GM12874 (cell line): ENCODE data around the gene MEA1.

ENCODE experiments used
- CTCF ChIP-seq: IDR thresholded peaks from 2 replicates; pipeline ENCODE4 v1.5.1; 2011; ENCODE audit warnings: low read depth, mild to moderate bottlenecking, control low read depth, low read length, moderate library complexity; ENCODE audit not compliant: insufficient read depth

The MEA1 gene

GRCh38 chr6:43021270-43022047 is 7.7 kb upstream of the MEA1 start, which contains the start of gene RRP36:
RRP36 (plus strand) TSS chr6:43021623; CDS start chr6:43021655, 32 bp downstream.
- no peak for TF ChIP-seq CTCF

- no peak for TF ChIP-seq CTCF
Measured at GRCh38 chr6:43020847-43021246, 7.1 kb upstream of the MEA1 start.

- TF ChIP-seq CTCF, result no peak
Measured at GRCh38 chr6:43020052-43020705, 6.4 kb upstream of the MEA1 start.

- no peak for TF ChIP-seq CTCF
Measured at GRCh38 chr6:43019152-43019551, 5.4 kb upstream of the MEA1 start.

GRCh38 chr6:43016943-43017334 is 3.2 kb upstream of the MEA1 start:
- no peak for TF ChIP-seq CTCF

GRCh38 chr6:43016176-43016942 is 2.6 kb upstream of the MEA1 start:
- no peak for TF ChIP-seq CTCF

- no peak for TF ChIP-seq CTCF
Measured at GRCh38 chr6:43014434-43014909, 726 bp upstream of the MEA1 start.
